HEK293 (cell line): Measurements from ENCODE around the gene CDK2AP2.

Source experiments
- CTCF ChIP-seq: fragments of 450-650 bp; formaldehyde crosslinking; IDR thresholded peaks from 2 replicates; pipeline ENCODE4 v1.5.1; 2016; ENCODE audit warnings: missing biosample characterization, missing genetic modification characterization
- EGR2 ChIP-seq: fragments of 450-650 bp; formaldehyde crosslinking; IDR thresholded peaks from 2 replicates; pipeline ENCODE4 v1.5.1; 2016; ENCODE audit warnings: low read depth, missing biosample characterization, missing genetic modification characterization
- GLIS1 ChIP-seq: fragments of 450-650 bp; formaldehyde crosslinking; IDR thresholded peaks from 2 replicates; pipeline ENCODE4 v1.5.1; 2016; ENCODE audit warnings: missing biosample characterization, missing genetic modification characterization
- HIC1 ChIP-seq: fragments of 450-650 bp; formaldehyde crosslinking; IDR thresholded peaks from 2 replicates; pipeline ENCODE4 v1.5.1; 2016; ENCODE audit warnings: missing biosample characterization, missing genetic modification characterization
- IKZF3 ChIP-seq: fragments of 450-650 bp; IDR thresholded peaks from 2 replicates; pipeline ENCODE4 v1.5.0; 2018; ENCODE audit warnings: missing biosample characterization, mild to moderate bottlenecking, missing genetic modification characterization, moderate library complexity
- KLF10 ChIP-seq: fragments of 450-650 bp; IDR thresholded peaks from 2 replicates; pipeline ENCODE4 v1.5.1; 2018; ENCODE audit warnings: missing biosample characterization, mild to moderate bottlenecking, missing genetic modification characterization
- KLF17 ChIP-seq: fragments of 450-650 bp; formaldehyde crosslinking; IDR thresholded peaks from 2 replicates; pipeline ENCODE4 v1.5.1; 2016; ENCODE audit warnings: missing biosample characterization, missing genetic modification characterization
- MZF1 ChIP-seq: fragments of 450-650 bp; formaldehyde crosslinking; IDR thresholded peaks from 2 replicates; pipeline ENCODE4 v1.5.1; 2017; ENCODE audit warnings: missing biosample characterization, missing genetic modification characterization, borderline replicate concordance
- REPIN1 ChIP-seq: fragments of 450-650 bp; formaldehyde crosslinking; IDR thresholded peaks from 2 replicates; pipeline ENCODE4 v1.5.1; 2017; ENCODE audit warnings: missing biosample characterization, missing genetic modification characterization, low read depth
- SCRT1 ChIP-seq: fragments of 450-650 bp; formaldehyde crosslinking; IDR thresholded peaks from 2 replicates; pipeline ENCODE4 v1.5.1; 2016; ENCODE audit warnings: missing biosample characterization, missing genetic modification characterization, borderline replicate concordance
- SCRT2 ChIP-seq: fragments of 450-650 bp; formaldehyde crosslinking; IDR thresholded peaks from 2 replicates; pipeline ENCODE4 v1.5.1; 2016; ENCODE audit warnings: missing biosample characterization, missing genetic modification characterization
- SP2 ChIP-seq: fragments of 450-650 bp; formaldehyde crosslinking; IDR thresholded peaks from 2 replicates; pipeline ENCODE4 v1.5.1; 2016; ENCODE audit warnings: missing biosample characterization, missing genetic modification characterization
- SP3 ChIP-seq: fragments of 450-650 bp; formaldehyde crosslinking; IDR thresholded peaks from 2 replicates; pipeline ENCODE4 v1.5.1; 2016; ENCODE audit warnings: missing biosample characterization, missing genetic modification characterization
- SP7 ChIP-seq: fragments of 450-650 bp; formaldehyde crosslinking; IDR thresholded peaks from 2 replicates; pipeline ENCODE4 v1.5.1; 2016; ENCODE audit warnings: missing biosample characterization, missing genetic modification characterization
- ZBTB26 ChIP-seq: fragments of 450-650 bp; formaldehyde crosslinking; optimal IDR thresholded peaks from 2 replicates; pipeline ENCODE3; 2016; ENCODE audit warnings: missing biosample characterization, mild to moderate bottlenecking, missing genetic modification characterization
- ZBTB48 ChIP-seq: fragments of 450-650 bp; formaldehyde crosslinking; IDR thresholded peaks from 2 replicates; pipeline ENCODE4 v1.5.1; 2016; ENCODE audit warnings: missing biosample characterization, missing genetic modification characterization
- ZBTB7A ChIP-seq: fragments of 450-650 bp; formaldehyde crosslinking; IDR thresholded peaks from 2 replicates; pipeline ENCODE4 v1.5.1; 2016; ENCODE audit warnings: low read depth, missing biosample characterization, missing genetic modification characterization
- ZBTB8A ChIP-seq: fragments of 450-650 bp; formaldehyde crosslinking; IDR thresholded peaks from 2 replicates; pipeline ENCODE4 v1.5.1; 2016; ENCODE audit warnings: missing biosample characterization, missing genetic modification characterization
- ZFHX2 ChIP-seq: fragments of 450-650 bp; formaldehyde crosslinking; conservative IDR thresholded peaks from 2 replicates; pipeline ENCODE4 v1.5.1; 2016; ENCODE audit warnings: missing biosample characterization, missing genetic modification characterization
- ZFP69B ChIP-seq: fragments of 450-650 bp; formaldehyde crosslinking; IDR thresholded peaks from 2 replicates; pipeline ENCODE4 v1.5.1; 2016; ENCODE audit warnings: missing biosample characterization, missing genetic modification characterization
- ZNF146 ChIP-seq: fragments of 450-650 bp; formaldehyde crosslinking; IDR thresholded peaks from 2 replicates; pipeline ENCODE4 v1.5.1; 2016; ENCODE audit warnings: missing biosample characterization, missing genetic modification characterization
- ZNF175 ChIP-seq: fragments of 450-650 bp; formaldehyde crosslinking; IDR thresholded peaks from 2 replicates; pipeline ENCODE4 v1.5.1; 2016; ENCODE audit warnings: missing biosample characterization, missing genetic modification characterization
- ZNF2 ChIP-seq: fragments of 450-650 bp; formaldehyde crosslinking; IDR thresholded peaks from 2 replicates; pipeline ENCODE4 v1.5.1; 2016; ENCODE audit warnings: missing biosample characterization, missing genetic modification characterization
- ZNF423 ChIP-seq: fragments of 450-650 bp; formaldehyde crosslinking; IDR thresholded peaks from 2 replicates; pipeline ENCODE4 v1.5.1; 2016; ENCODE audit warnings: missing biosample characterization, missing genetic modification characterization
- ZNF501 ChIP-seq: fragments of 450-650 bp; formaldehyde crosslinking; IDR thresholded peaks from 2 replicates; pipeline ENCODE4 v1.5.1; 2016; ENCODE audit warnings: missing biosample characterization, missing genetic modification characterization
- ZNF549 ChIP-seq: fragments of 450-650 bp; IDR thresholded peaks from 2 replicates; pipeline ENCODE4 v1.5.1; 2018; ENCODE audit warnings: missing biosample characterization, missing genetic modification characterization, mild to moderate bottlenecking, inconsistent platforms, moderate library complexity
- ZNF560 ChIP-seq: fragments of 450-650 bp; formaldehyde crosslinking; IDR thresholded peaks from 2 replicates; pipeline ENCODE4 v1.5.1; 2017; ENCODE audit warnings: missing biosample characterization, missing genetic modification characterization, borderline replicate concordance
- ZNF580 ChIP-seq: fragments of 450-650 bp; formaldehyde crosslinking; IDR thresholded peaks from 2 replicates; pipeline ENCODE4 v1.5.1; 2016; ENCODE audit warnings: missing biosample characterization, missing genetic modification characterization
- ZNF624 ChIP-seq: fragments of 450-650 bp; formaldehyde crosslinking; IDR thresholded peaks from 2 replicates; pipeline ENCODE4 v1.5.1; 2017; ENCODE audit warnings: missing biosample characterization, missing genetic modification characterization
- ZNF639 ChIP-seq: fragments of 450-650 bp; formaldehyde crosslinking; IDR thresholded peaks from 2 replicates; pipeline ENCODE4 v1.5.1; 2016; ENCODE audit warnings: missing biosample characterization, missing genetic modification characterization
- ZNF843 ChIP-seq: fragments of 450-650 bp; formaldehyde crosslinking; IDR thresholded peaks from 2 replicates; pipeline ENCODE4 v1.5.1; 2016; ENCODE audit warnings: missing biosample characterization, missing genetic modification characterization
- ZXDB ChIP-seq: fragments of 450-650 bp; formaldehyde crosslinking; IDR thresholded peaks from 2 replicates; pipeline ENCODE4 v1.5.1; 2016; ENCODE audit warnings: missing biosample characterization, missing genetic modification characterization

CDK2AP2 gene

GRCh38 chr11:67507864-67508485 is at the start of gene CDK2AP2 (continued):
- peak; percentile 91 for TF ChIP-seq ZBTB26 (tag by site-specific recombination)
- peak; percentile 72 for TF ChIP-seq ZFHX2
- TF ChIP-seq ZNF549 = no peak
- TF ChIP-seq ZBTB48 (tag by site-specific recombination) = 0 out of 2 replicates have a peak, but pooled peaks have one; percentile 71
- TF ChIP-seq ZNF175 (tag by site-specific recombination) = no peak
- TF ChIP-seq SP2 (tag by site-specific recombination) = peak; percentile 98
- no peak for TF ChIP-seq REPIN1 (tag by site-specific recombination)
- 0 out of 2 replicates have a peak, but pooled peaks have one; percentile 66 for TF ChIP-seq ZNF639 (tag by site-specific recombination)
- TF ChIP-seq GLIS1 (tag by site-specific recombination) = peak; percentile 10; the same call in 1 of the 2 replicates
- TF ChIP-seq ZNF146 = no peak
- TF ChIP-seq ZNF2 (tag by site-specific recombination) = 0 out of 2 replicates have a peak, but pooled peaks have one; percentile 42
- TF ChIP-seq MZF1 (tag by site-specific recombination) = peak; percentile 97
- peak; percentile 60 for TF ChIP-seq ZFP69B (tag by site-specific recombination)
- no peak for TF ChIP-seq IKZF3 (tag by site-specific recombination)
- TF ChIP-seq ZBTB8A (tag by site-specific recombination) = peak; percentile 53
- peak; percentile 69; the same call in 1 of the 2 replicates for TF ChIP-seq ZBTB7A (tag by site-specific recombination)
- 0 out of 2 replicates have a peak, but pooled peaks have one; percentile 9 for TF ChIP-seq CTCF (tag by site-specific recombination)
- no peak for TF ChIP-seq ZNF624 (tag by site-specific recombination)
- TF ChIP-seq ZNF580 (tag by site-specific recombination) = peak; percentile 99
- TF ChIP-seq SP7 (tag by site-specific recombination) = peak; percentile 62
- peak; percentile 96 for TF ChIP-seq ZNF423 (tag by site-specific recombination)
- peak; percentile 82 for TF ChIP-seq KLF17 (tag by site-specific recombination)
- TF ChIP-seq ZNF560 (tag by site-specific recombination) = no peak
- TF ChIP-seq ZXDB (tag by site-specific recombination) = peak; percentile 87
- peak; percentile 50; the same call in 1 of the 2 replicates for TF ChIP-seq ZNF501 (tag by site-specific recombination)
- TF ChIP-seq ZNF843 = 0 out of 2 replicates have a peak, but pooled peaks have one; percentile 28
- TF ChIP-seq SP3 (tag by site-specific recombination) = peak; percentile 79
- TF ChIP-seq HIC1 (tag by site-specific recombination) = peak; percentile 74
- peak; percentile 88 for TF ChIP-seq KLF10 (tag by site-specific recombination)
- TF ChIP-seq SCRT2 (tag by site-specific recombination) = peak; percentile 42; the same call in 1 of the 2 replicates
- TF ChIP-seq SCRT1 (tag by site-specific recombination) = 0 out of 2 replicates have a peak, but pooled peaks have one; percentile 5
- peak; percentile 64 for TF ChIP-seq EGR2 (tag by site-specific recombination)
